Peyer's patch (tissue), 4 donors: ENCODE results near the gene SNRNP27. TPM values are rescaled to one million over a fixed set of nuclear protein-coding genes. Genes with fewer than 3 reads are reported as not detected.
A peak's percentile ranks its signal among the peaks of the same experiment; 100 is the strongest.
"Not testable (repeated sequence)": the region's sequence is repeated elsewhere in the genome, so short reads cannot be mapped to it uniquely, and the experiment has no call there.

ENCODE experiments used
- DNase-seq, 3 donors: peaks; one replicate each; pipeline ENCODE4 v3.0.0-alpha.2; 2017 to 2019
- H3K27ac ChIP-seq, 4 donors: fragments of 200-600 bp; sonication (generic); one replicate each; pipeline ENCODE4 v1.5.1; 2016 to 2019
- H3K27me3 ChIP-seq, 2 donors: fragments of 200-600 bp; sonication (generic); one replicate each; pipeline ENCODE4 v1.5.1; 2019
- H3K36me3 ChIP-seq, 3 donors: fragments of 200-600 bp; sonication (generic); one replicate each; pipeline ENCODE4 v1.5.1; 2016 to 2019
- H3K4me1 ChIP-seq, 4 donors: fragments of 200-600 bp; sonication (generic); one replicate each; pipeline ENCODE4 v1.5.1; 2016 to 2019
- H3K4me3 ChIP-seq, 4 donors: fragments of 200-600 bp; sonication (generic); 1 replicate in 3 of 4; 2 replicates in 1 of 4; pipeline ENCODE4 v1.5.1; 2016 to 2019; ENCODE audit warnings: mild to moderate bottlenecking in 1 of 4
- H3K9me3 ChIP-seq, 4 donors: fragments of 200-600 bp; sonication (generic); one replicate each; pipeline ENCODE4 v1.5.1; 2016 to 2019; ENCODE audit warnings: mild to moderate bottlenecking in 1 of 4
- POLR2A ChIP-seq, 2 donors: fragments of 450-650 bp; IDR thresholded peaks; one replicate each; pipeline ENCODE4 v1.5.1; 2017; ENCODE audit warnings: antibody characterized with exemption in 2 of 2, mild to moderate bottlenecking in 2 of 2, moderate library complexity in 2 of 2
- small RNA-seq, 2 donors: library from RNA; depleted of rRNA; stranded (forward); fragments of <200 nt; gene quantifications; one replicate each; pipeline ENCODE3, GENCODE V24; 2016
- total RNA-seq, 4 donors: library from RNA; depleted of rRNA; stranded (reverse); fragments of >200 nt; gene quantifications; one replicate each; pipeline ENCODE4 v1.1.0, GENCODE V29; 2016
- TF ChIP-seq, protein P1 (sequence below), 6 experiments: fragments of 450-650 bp in 4 of 6; fragments of 200-600 bp in 2 of 6; sonication (generic) in 1 of 6; IDR thresholded peaks; one replicate each; pipeline ENCODE4 v1.5.1; 2017 to 2019; ENCODE audit warnings: antibody characterized with exemption in 6 of 6, mild to moderate bottlenecking in 3 of 6, moderate library complexity in 1 of 6

SNRNP27 gene
- total RNA-seq, 4 donors from 2014 or later: 35.4 to 99.0 (median 53.7) TPM

DNA sequence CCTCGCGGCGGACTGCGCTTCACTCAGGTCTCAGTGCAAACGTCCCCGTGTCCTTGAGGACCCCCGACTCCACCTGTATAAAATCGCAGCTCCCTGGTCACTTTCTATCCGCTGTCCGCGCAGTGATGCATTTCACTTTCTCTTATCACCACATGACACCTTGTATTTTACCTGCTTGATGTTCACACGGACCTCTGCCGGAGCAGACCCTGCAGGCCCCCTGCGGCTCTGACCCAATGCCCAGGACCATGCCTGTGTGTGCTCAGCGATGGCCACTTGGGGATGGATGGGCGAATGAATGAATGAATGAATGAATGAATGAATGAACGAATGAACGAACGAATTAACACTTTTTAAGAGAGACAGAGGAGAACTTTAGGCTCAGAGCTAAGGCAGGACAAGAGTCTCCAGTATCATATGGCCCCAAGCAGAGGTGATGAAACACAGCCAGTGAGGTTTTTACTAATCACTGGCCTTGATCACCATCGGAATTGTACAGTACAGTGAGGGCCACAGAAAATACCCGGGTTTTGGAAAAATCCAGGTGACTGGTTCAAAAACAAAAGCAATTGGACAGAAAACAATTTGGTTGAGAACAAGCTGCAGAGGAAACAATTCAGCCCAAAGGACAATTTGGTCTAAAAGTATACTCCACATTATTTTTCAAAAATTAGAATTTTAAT is 55.3 kb downstream of the SNRNP27 start:
- Histone ChIP-seq H3K4me3 (peak overlapping the region in 1 of 4 donors; percentile 25), H3K4me1 (no peaks in the 10 kb centered on the region), H3K27me3 (no peaks in the 10 kb centered on the region), H3K27ac (no peak overlapping the region), H3K36me3 (no peaks in the 10 kb centered on the region), H3K9me3 (no peaks in the 10 kb centered on the region)
- no peak for DNase-seq
- TF ChIP-seq POLR2A (IDR thresholded peaks at IDR 0.05): no peak
- TF ChIP-seq, protein P1, sequence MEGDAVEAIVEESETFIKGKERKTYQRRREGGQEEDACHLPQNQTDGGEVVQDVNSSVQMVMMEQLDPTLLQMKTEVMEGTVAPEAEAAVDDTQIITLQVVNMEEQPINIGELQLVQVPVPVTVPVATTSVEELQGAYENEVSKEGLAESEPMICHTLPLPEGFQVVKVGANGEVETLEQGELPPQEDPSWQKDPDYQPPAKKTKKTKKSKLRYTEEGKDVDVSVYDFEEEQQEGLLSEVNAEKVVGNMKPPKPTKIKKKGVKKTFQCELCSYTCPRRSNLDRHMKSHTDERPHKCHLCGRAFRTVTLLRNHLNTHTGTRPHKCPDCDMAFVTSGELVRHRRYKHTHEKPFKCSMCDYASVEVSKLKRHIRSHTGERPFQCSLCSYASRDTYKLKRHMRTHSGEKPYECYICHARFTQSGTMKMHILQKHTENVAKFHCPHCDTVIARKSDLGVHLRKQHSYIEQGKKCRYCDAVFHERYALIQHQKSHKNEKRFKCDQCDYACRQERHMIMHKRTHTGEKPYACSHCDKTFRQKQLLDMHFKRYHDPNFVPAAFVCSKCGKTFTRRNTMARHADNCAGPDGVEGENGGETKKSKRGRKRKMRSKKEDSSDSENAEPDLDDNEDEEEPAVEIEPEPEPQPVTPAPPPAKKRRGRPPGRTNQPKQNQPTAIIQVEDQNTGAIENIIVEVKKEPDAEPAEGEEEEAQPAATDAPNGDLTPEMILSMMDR (IDR thresholded peaks at IDR 0.05): no peak

- no peaks in the 10 kb centered on the region for H3K27me3 ChIP-seq
- no peaks in the 10 kb centered on the region for H3K36me3 ChIP-seq
- H3K27ac ChIP-seq: no peak overlapping the region
- no peak for TF ChIP-seq POLR2A (IDR thresholded peaks at IDR 0.05)
- TF ChIP-seq, protein P1 (IDR thresholded peaks at IDR 0.05): no peak
- DNase-seq: no peak
- H3K4me3 ChIP-seq: no peak overlapping the region
- no peaks in the 10 kb centered on the region for H3K4me1 ChIP-seq
- no peaks in the 10 kb centered on the region for H3K9me3 ChIP-seq
Measured at GRCh38 chr2:69950241-69950640, 56.5 kb downstream of the SNRNP27 start.

- not testable (repeated sequence) for H3K9me3 ChIP-seq, H3K4me1 ChIP-seq, H3K27ac ChIP-seq, DNase-seq, H3K27me3 ChIP-seq, H3K4me3 ChIP-seq, H3K36me3 ChIP-seq
Measured at GRCh38 chr2:69950671-69951070, 56.9 kb downstream of the SNRNP27 start.

GRCh38 chr2:69952336-69953115 is 58.8 kb downstream of the SNRNP27 start:
- Histone ChIP-seq H3K9me3 (no peaks in the 10 kb centered on the region), H3K4me3 (no peak overlapping the region), H3K36me3 (no peaks in the 10 kb centered on the region), H3K27ac (no peak overlapping the region), H3K27me3 (no peaks in the 10 kb centered on the region), H3K4me1 (no peaks in the 10 kb centered on the region)
- no peak for DNase-seq
- TF ChIP-seq, protein P1 (IDR thresholded peaks at IDR 0.05): no peak
- TF ChIP-seq POLR2A (IDR thresholded peaks at IDR 0.05): no peak

GRCh38 chr2:69954084-69954483 is 60.3 kb downstream of the SNRNP27 start:
- Histone ChIP-seq H3K4me1 (no peaks in the 10 kb centered on the region), H3K27ac (no peak overlapping the region), H3K9me3 (no peaks in the 10 kb centered on the region), H3K27me3 (no peaks in the 10 kb centered on the region), H3K36me3 (no peaks in the 10 kb centered on the region), H3K4me3 (no peak overlapping the region)
- no peak for TF ChIP-seq POLR2A (IDR thresholded peaks at IDR 0.05)
- TF ChIP-seq, protein P1 (IDR thresholded peaks at IDR 0.05): no peak
- no peak for DNase-seq

Small RNA genes within 50 kb of the gene (small RNA-seq; reads per million reads assigned to genes)
- gene RPL23AP92: 0 reads per million in 2 donors

Other genes starting within 250 kb of the SNRNP27 start
- 100 to 1,000 TPM; 106 to 216 (median 156) TPM for gene ANXA4, start 151.8 kb upstream of the SNRNP27 start, total RNA-seq
- 10 to 100 TPM; 15.4 to 29.2 (median 23.0) TPM for gene GMCL1, start 64.3 kb upstream of the SNRNP27 start, total RNA-seq
- 10 to 100 TPM; 18.2 to 83.7 (median 74.4) TPM for gene MXD1, start 21.2 kb downstream of the SNRNP27 start, total RNA-seq
- 1 to 10 TPM; 1.6 to 4.1 (median 2.9) TPM for gene ASPRV1, start 67.7 kb downstream of the SNRNP27 start, total RNA-seq
- gene PCBP1, start 193.5 kb downstream of the SNRNP27 start, total RNA-seq: 100 to 1,000 TPM; 129 to 152 (median 134) TPM